KBM-7 (cell line): ENCODE measurements around the gene ADAMTS19.
"Not testable (repeated sequence)": the region's sequence is repeated elsewhere in the genome, so short reads cannot be mapped to it uniquely, and the experiment has no call there.

ENCODE experiments used
- DNase-seq: peaks from one replicate; pipeline ENCODE4 v3.0.0-alpha.2; 2015
- in situ Hi-C: fragments of 300-500 bp; cut with MboI; formaldehyde crosslinking; loops from 2 replicates; pipeline ENCODE4 v1.14.3; 2020; ENCODE audit warnings: low sequenced_read_pairs, low pct_unique_long_range_greater_than_20kb, mixed read lengths

ADAMTS19 gene, protein sequence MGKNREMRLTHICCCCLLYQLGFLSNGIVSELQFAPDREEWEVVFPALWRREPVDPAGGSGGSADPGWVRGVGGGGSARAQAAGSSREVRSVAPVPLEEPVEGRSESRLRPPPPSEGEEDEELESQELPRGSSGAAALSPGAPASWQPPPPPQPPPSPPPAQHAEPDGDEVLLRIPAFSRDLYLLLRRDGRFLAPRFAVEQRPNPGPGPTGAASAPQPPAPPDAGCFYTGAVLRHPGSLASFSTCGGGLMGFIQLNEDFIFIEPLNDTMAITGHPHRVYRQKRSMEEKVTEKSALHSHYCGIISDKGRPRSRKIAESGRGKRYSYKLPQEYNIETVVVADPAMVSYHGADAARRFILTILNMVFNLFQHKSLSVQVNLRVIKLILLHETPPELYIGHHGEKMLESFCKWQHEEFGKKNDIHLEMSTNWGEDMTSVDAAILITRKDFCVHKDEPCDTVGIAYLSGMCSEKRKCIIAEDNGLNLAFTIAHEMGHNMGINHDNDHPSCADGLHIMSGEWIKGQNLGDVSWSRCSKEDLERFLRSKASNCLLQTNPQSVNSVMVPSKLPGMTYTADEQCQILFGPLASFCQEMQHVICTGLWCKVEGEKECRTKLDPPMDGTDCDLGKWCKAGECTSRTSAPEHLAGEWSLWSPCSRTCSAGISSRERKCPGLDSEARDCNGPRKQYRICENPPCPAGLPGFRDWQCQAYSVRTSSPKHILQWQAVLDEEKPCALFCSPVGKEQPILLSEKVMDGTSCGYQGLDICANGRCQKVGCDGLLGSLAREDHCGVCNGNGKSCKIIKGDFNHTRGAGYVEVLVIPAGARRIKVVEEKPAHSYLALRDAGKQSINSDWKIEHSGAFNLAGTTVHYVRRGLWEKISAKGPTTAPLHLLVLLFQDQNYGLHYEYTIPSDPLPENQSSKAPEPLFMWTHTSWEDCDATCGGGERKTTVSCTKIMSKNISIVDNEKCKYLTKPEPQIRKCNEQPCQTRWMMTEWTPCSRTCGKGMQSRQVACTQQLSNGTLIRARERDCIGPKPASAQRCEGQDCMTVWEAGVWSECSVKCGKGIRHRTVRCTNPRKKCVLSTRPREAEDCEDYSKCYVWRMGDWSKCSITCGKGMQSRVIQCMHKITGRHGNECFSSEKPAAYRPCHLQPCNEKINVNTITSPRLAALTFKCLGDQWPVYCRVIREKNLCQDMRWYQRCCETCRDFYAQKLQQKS

GRCh38 chr5:129459777-129460671 is at the start of gene ADAMTS19:
TSS of gene ADAMTS19 (plus strand) at chr5:129460298. CDS start at chr5:129460392, 94 bp downstream.
- in situ Hi-C loops: no loop called here
- peak; percentile 41 for DNase-seq

DNA sequence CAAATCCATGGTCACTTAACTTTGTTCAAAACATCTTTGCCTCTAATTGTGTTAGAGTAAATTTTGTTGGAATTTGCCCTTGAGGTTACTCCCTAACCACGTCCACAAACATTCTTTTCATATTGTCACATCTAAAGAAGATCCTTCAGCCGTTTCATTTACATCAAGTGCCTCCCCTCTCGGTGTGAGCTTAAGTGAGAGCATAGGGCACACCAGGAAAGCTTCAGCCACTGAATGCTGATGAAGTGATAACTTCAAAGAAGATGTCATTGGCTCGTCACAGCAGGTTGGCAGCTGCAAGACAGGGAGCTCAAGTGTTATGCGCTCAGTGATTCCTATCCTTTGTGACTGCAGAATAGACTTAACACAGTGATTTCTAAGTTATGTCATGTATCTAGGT is 49.6 kb upstream of the ADAMTS19 start:
- no peak for DNase-seq
- in situ Hi-C loops: no loop called here

DNA sequence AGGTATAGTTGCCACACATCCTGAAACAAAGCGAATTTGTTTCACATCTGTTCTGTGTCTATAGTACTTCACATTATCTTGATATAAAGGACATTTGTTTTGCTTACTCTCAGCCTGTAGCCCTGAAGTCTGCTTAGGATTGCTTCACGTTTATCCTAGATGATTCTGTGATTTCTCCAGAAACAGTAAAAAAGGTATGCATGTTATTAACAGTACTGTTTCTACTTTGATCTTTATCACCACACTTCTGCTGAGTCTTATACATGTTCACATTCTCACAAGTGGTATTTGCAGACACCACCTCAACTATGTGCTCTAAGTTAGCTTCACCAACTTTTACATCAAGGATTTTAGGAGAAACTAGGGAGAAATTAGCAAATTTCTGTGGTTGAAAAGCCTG is 47.4 kb upstream of the ADAMTS19 start:
- in situ Hi-C loops: no loop called here
- no peak for DNase-seq

DNA sequence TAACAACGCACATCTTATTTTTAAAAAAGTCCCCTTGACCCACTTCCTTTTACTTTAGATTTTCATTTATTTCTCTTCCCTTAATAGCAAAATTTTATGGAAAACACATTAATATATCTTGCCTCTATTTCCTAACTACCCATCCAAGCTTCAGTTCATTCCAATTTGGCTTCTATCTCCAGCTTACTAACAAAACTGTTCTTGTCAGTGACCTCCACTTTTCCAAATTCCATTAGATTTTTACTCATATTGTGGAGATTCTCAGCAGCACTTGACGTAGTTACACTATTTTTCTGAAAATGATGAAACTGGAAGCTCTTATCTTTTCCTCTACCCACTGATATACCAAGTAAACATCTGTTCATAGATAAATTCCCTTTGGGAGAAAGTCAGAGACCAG is 46.5 kb upstream of the ADAMTS19 start:
- in situ Hi-C loops: no loop called here
- DNase-seq: no peak

DNA sequence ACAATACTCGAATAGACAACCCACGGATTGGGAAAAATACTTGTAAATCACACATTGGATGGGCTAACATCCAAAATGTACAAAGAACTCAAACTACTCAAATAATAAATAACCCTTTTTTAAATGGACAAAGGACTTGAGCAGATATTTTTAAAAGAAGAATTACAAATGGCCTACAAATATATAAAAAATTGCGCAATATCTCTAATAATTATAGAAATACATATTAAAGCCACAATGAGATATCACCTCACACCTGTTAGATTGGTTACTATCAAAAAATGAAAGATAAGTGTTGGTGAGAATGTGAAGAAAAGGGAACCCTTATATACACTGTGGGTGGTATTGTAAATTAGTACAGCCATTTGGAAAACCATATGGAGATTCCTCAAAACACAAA is 40.8 kb upstream of the ADAMTS19 start:
- in situ Hi-C loops: no loop called here
- DNase-seq: no peak

DNA sequence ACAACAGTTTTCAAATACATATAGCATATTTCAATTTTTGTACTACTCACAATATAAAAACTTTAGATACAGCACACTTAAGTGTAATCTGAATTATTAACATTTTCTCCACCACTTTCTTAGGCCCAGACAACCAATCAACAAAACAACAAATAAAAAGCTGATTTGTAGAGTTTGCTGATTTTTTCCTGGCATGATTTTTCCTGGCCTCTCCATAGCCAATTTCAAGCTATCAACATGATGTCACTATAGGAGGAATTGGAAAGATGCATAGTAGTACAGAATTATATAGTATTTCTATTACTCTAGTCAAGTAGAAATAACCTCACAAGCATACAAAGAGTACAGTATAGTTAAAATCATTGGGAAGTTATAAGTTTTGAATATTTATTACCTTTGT is 35.1 kb upstream of the ADAMTS19 start:
- in situ Hi-C loops: no loop called here
- DNase-seq: no peak

DNA sequence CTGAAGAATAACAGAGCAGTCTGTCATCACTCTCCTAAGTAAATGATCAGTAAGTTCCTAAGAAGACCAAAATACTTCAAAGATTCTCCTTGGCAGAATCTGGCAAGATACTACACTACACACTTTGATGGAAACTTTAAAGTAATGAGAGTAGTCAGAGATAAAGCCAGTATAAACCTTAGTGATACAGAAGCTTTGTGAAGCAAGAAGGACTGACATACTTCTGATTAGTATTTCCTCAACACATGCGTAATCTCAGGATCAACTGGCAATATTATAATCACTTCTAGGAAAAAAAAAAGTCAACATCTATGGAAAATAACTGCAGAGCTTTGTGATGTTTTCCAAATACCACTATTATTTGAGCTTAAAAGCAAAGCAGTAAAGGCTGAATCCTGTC is 34.0 kb upstream of the ADAMTS19 start:
- no peak for DNase-seq
- in situ Hi-C loops: no loop called here

- DNase-seq, in situ Hi-C loops: not testable (repeated sequence)
These were observed 31.5 kb upstream of the ADAMTS19 start for GRCh38 chr5:129428636-129429035.

DNA sequence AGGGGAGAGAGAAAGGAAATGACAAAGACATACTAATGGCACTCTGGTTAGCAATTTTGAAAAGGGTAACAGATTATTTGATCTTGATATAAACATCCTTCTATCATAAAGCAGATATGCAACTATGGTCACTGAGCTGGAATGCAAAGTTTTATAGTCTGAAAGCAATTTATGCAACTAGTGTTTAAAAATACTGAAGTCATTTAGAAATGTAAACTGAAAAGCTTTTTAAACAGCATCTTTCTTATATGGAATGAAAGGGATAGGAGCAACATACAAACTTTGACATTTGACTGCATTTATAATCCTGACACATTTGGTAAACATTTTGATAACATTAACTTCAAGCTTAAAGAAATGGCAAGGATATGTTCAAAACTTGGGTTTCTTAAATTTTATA is 28.7 kb upstream of the ADAMTS19 start:
- in situ Hi-C loops: no loop called here
- DNase-seq: no peak

- DNase-seq: no peak
These were observed 21.8 kb upstream of the ADAMTS19 start for GRCh38 chr5:129438322-129438721.

GRCh38 chr5:129440424-129440823 is 19.7 kb upstream of the ADAMTS19 start:
- no peak for DNase-seq
- in situ Hi-C loops: no loop called here

More at GRCh38 chr5:129438322-129438721, 21.8 kb upstream of the ADAMTS19 start:
- in situ Hi-C loops: no loop called here

DNA sequence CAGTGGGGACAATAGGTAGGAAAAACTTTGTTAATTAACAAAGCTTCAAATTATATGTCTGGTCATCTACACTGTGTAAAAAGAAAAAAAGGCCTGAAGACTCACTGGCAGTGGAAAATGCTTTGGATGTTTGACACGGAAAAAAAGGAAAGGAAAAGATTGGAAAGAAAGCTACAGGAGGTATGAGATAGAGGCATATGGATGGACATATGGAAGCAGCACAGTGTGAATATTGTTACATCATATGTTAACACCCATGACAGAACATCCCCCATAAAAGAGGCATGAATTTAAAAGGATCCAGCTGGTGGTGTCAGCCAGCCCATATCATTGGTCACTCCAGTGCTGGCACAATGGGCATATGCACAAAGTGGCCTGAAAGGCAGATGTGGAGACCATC is 19.0 kb upstream of the ADAMTS19 start:
- in situ Hi-C loops: no loop called here
- no peak for DNase-seq

DNA sequence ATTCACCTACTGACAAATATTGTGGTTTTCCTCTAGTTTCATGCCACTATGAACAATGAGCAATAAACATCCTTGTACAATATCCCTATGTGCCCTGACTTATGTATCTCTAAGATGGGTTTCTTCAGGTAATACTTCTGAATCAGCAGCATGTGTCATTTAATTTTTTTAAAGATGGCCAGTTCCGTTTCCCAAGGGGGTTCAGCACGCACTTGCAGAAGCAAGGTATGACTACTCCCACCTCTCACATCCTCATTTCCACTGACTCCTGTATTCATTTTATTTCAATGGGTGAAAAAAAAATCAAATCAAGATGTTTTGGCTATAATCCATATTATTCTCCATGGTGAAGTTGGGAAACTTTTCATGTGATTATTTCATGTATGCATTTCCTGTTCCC is 14.7 kb upstream of the ADAMTS19 start:
- DNase-seq: no peak
- in situ Hi-C loops: no loop called here

GRCh38 chr5:129447968-129448367 is 12.1 kb upstream of the ADAMTS19 start:
- DNase-seq: no peak
- in situ Hi-C loops: no loop called here

GRCh38 chr5:129448654-129449053 is 11.4 kb upstream of the ADAMTS19 start:
- no peak for DNase-seq
- in situ Hi-C loops: no loop called here

DNA sequence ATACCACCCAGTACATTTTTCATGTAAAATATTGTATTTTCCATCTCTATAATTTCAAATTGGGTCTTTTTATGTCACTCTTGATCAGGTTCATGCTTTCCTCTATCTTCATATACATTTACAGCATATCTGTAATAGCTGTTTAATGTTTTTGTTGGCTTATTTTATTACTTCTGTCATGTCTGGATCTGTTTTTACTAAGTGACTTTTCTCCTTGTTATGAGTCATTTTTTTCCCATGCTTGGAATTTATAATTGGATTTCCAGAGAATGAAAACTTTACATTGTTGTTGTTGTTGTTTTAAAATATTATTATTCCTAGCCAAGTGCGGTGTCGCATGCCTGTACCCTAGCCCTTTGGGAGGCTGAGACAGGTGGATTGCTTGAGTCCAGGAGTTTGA is 5.6 kb upstream of the ADAMTS19 start:
- no peak for DNase-seq
- in situ Hi-C loops: no loop called here

DNA sequence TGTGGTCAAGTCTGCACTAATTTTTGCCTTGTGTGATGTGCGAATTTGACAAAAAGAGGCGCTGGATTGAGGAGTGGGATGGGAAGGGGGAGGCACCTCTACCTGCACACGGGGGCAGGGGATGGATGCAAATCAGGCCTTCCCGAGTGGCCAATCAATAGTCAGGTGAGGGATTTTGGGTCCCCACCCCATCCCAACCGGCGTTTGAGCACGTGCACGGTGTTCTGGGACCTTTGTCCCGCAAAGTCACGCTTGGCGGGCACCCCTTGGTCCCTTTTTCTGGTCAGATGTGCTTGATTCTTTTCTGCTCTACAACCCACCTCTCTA is 685 bp upstream of the ADAMTS19 start:
- in situ Hi-C loops: no loop called here
- DNase-seq: no peak

GRCh38 chr5:129460672-129460935 is 506 bp downstream of the ADAMTS19 start:
- in situ Hi-C loops: no loop called here
- no peak for DNase-seq
